ENCODE data around the gene INPP5E.

GRCh38 chr9:136441191-136441680 lies 1.6 kb upstream of the INPP5E start:
- no peak for TF ChIP-seq SIN3A (IDR thresholded peaks at IDR 0.05; ENCODE audit: borderline replicate concordance, insufficient read depth, low read length)
- no peak for TF ChIP-seq REST (IDR thresholded peaks at IDR 0.05; ENCODE audit: insufficient read depth in 1 of 2, low read depth in 2 of 2, low read length in 2 of 2)
